ENCODE results near the gene CLSTN2.

GRCh38 chr3:140378571-140379340 lies 443.8 kb downstream of the CLSTN2 start:
- TF ChIP-seq, protein P1, sequence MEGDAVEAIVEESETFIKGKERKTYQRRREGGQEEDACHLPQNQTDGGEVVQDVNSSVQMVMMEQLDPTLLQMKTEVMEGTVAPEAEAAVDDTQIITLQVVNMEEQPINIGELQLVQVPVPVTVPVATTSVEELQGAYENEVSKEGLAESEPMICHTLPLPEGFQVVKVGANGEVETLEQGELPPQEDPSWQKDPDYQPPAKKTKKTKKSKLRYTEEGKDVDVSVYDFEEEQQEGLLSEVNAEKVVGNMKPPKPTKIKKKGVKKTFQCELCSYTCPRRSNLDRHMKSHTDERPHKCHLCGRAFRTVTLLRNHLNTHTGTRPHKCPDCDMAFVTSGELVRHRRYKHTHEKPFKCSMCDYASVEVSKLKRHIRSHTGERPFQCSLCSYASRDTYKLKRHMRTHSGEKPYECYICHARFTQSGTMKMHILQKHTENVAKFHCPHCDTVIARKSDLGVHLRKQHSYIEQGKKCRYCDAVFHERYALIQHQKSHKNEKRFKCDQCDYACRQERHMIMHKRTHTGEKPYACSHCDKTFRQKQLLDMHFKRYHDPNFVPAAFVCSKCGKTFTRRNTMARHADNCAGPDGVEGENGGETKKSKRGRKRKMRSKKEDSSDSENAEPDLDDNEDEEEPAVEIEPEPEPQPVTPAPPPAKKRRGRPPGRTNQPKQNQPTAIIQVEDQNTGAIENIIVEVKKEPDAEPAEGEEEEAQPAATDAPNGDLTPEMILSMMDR (IDR thresholded peaks at IDR 0.05; ENCODE audit: low read depth, low read length, poor library complexity, severe bottlenecking) = no peak
- TF ChIP-seq EZH2phosphoT487 (IDR thresholded peaks at IDR 0.05; ENCODE audit: borderline replicate concordance, low read length) = no peak

All from DOHH2 (cell line).